Measurements from ENCODE around the gene GNB2. TPM values are rescaled to one million over a fixed set of nuclear protein-coding genes. Genes with fewer than 3 reads are reported as not detected.

GNB2 gene
- total and polyA plus RNA-seq, 2 of the 13 experiments (the other 11 are each of a cell fraction or from before 2014, with no cell fraction given): 48.3 to 67.1 TPM

GRCh38 chr7:100705753-100706671 lies 32.5 kb downstream of the GNB2 start, which contains the start of gene POP7 (continued):
- TF ChIP-seq ZNF333 (CRISPR knock-in tag; IDR thresholded peaks at IDR 0.05; ENCODE audit: borderline replicate concordance) (no peak; the same call in 1 of the 2 replicates), MXD3 (CRISPR knock-in tag; IDR thresholded peaks at IDR 0.05) (peak; percentile 21; the same call in 1 of the 2 replicates), ZNF746 (CRISPR knock-in tag; IDR thresholded peaks at IDR 0.05) (no peak; the same call in 1 of the 2 replicates), TFE3 (CRISPR knock-in tag; IDR thresholded peaks at IDR 0.05) (peak; percentile 81), FOXC1 (CRISPR knock-in tag; IDR thresholded peaks at IDR 0.05; ENCODE audit: borderline replicate concordance) (peak; percentile 89), DNMT1 (CRISPR knock-in tag; IDR thresholded peaks at IDR 0.05) (no peak; the same call in none of the 2 replicates), ARNT (IDR thresholded peaks at IDR 0.05) (no peak), ZNF263 (CRISPR knock-in tag; IDR thresholded peaks at IDR 0.05) (0 out of 2 replicates have a peak, but pooled peaks have one; percentile 0), GATAD1 (CRISPR knock-in tag; IDR thresholded peaks at IDR 0.05) (peak; percentile 91), ZBTB2 (CRISPR knock-in tag; IDR thresholded peaks at IDR 0.05; ENCODE audit: low read depth) (peak; percentile 83), GZF1 (CRISPR knock-in tag; IDR thresholded peaks at IDR 0.05) (no peak; the same call in 1 of the 2 replicates), XBP1 (CRISPR knock-in tag; IDR thresholded peaks at IDR 0.05) (no peak), SMARCC2 (IDR thresholded peaks at IDR 0.05) (no peak), ZNF878 (CRISPR knock-in tag; IDR thresholded peaks at IDR 0.05) (peak; percentile 84; the same call in 1 of the 2 replicates), RNF2 (conservative IDR thresholded peaks at IDR 0.05; ENCODE audit: low read depth) (peak; percentile 52), MTF1 (CRISPR knock-in tag; IDR thresholded peaks at IDR 0.05) (no peak), GATA4 (IDR thresholded peaks at IDR 0.05; ENCODE audit: borderline replicate concordance, low read depth) (no peak), ZFYVE20 (CRISPR knock-in tag; IDR thresholded peaks at IDR 0.05; ENCODE audit: borderline replicate concordance, low read depth) (no peak), ZNF703 (CRISPR knock-in tag; IDR thresholded peaks at IDR 0.05; ENCODE audit: borderline replicate concordance) (no peak; the same call in 1 of the 2 replicates), TAF1 (CRISPR knock-in tag; IDR thresholded peaks at IDR 0.05) (peak; percentile 78), ZNF281 (CRISPR knock-in tag; IDR thresholded peaks at IDR 0.05; ENCODE audit: borderline replicate concordance) (no peak), MTA3 (CRISPR knock-in tag; IDR thresholded peaks at IDR 0.05) (no peak)
